ENCODE results near the gene NDUFC1.

- TF ChIP-seq, protein P1, sequence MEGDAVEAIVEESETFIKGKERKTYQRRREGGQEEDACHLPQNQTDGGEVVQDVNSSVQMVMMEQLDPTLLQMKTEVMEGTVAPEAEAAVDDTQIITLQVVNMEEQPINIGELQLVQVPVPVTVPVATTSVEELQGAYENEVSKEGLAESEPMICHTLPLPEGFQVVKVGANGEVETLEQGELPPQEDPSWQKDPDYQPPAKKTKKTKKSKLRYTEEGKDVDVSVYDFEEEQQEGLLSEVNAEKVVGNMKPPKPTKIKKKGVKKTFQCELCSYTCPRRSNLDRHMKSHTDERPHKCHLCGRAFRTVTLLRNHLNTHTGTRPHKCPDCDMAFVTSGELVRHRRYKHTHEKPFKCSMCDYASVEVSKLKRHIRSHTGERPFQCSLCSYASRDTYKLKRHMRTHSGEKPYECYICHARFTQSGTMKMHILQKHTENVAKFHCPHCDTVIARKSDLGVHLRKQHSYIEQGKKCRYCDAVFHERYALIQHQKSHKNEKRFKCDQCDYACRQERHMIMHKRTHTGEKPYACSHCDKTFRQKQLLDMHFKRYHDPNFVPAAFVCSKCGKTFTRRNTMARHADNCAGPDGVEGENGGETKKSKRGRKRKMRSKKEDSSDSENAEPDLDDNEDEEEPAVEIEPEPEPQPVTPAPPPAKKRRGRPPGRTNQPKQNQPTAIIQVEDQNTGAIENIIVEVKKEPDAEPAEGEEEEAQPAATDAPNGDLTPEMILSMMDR (optimal IDR thresholded peaks at IDR 0.05 in 1 of 3, IDR thresholded peaks at IDR 0.05 in 1 of 3, conservative IDR thresholded peaks at IDR 0.05 in 1 of 3; ENCODE audit: extremely low read depth in 1 of 3, insufficient read depth in 2 of 3, low read length in 3 of 3) = no peak
- no peak for TF ChIP-seq EZH2 (IDR thresholded peaks at IDR 0.05; ENCODE audit: low read length)
Observed at GRCh38 chr4:139324620-139325019, 22.3 kb upstream of the NDUFC1 start.

Data from keratinocyte (primary cell).